Mucosa of rectum (tissue), 2 donors: ENCODE data around the gene PRKCA.

Experiments used
- H3K27ac ChIP-seq, 2 donors: one replicate each; pipeline ENCODE4 v1.7.0; 2013; ENCODE audit warnings: inconsistent platforms in 2 of 2, low read depth in 2 of 2, low read length in 2 of 2
- H3K27me3 ChIP-seq, 2 donors: one replicate each; pipeline ENCODE4 v1.7.0; 2013; ENCODE audit warnings: low read length in 2 of 2; ENCODE audit not compliant: control insufficient read depth in 2 of 2, insufficient read depth in 2 of 2
- H3K36me3 ChIP-seq, 2 donors: one replicate each; pipeline ENCODE4 v1.7.0; 2013; ENCODE audit warnings: low read length in 2 of 2; ENCODE audit not compliant: control insufficient read depth in 2 of 2, insufficient read depth in 2 of 2
- H3K4me1 ChIP-seq, 2 donors: one replicate each; pipeline ENCODE4 v1.7.0; 2013; ENCODE audit warnings: low read length in 2 of 2, mild to moderate bottlenecking in 1 of 2; ENCODE audit not compliant: control insufficient read depth in 2 of 2, insufficient read depth in 2 of 2
- H3K4me3 ChIP-seq, 2 donors: one replicate each; pipeline ENCODE4 v1.7.0; 2013; ENCODE audit warnings: low read length in 2 of 2
- H3K9ac ChIP-seq, 2 donors: one replicate each; pipeline ENCODE4 v1.7.0; 2013; ENCODE audit warnings: low read length in 2 of 2, low read depth in 1 of 2, mild to moderate bottlenecking in 1 of 2
- H3K9me3 ChIP-seq, 2 donors: one replicate each; pipeline ENCODE4 v1.7.0; 2013; ENCODE audit warnings: low read length in 2 of 2; ENCODE audit not compliant: control insufficient read depth in 2 of 2
- donor health status: healthy.
- donor health status: Normal muscosa, but diverticular disease.

The PRKCA gene

GRCh38 chr17:66444031-66444430 is 141.6 kb downstream of the PRKCA start:
- H3K4me1 ChIP-seq = peaks cover 0 to 2% of the 10 kb centered on the region in 2 donors
- H3K9ac ChIP-seq = no peak overlapping the region
- H3K36me3 ChIP-seq = no peaks in the 10 kb centered on the region
- no peak overlapping the region for H3K27ac ChIP-seq
- H3K4me3 ChIP-seq = no peak overlapping the region
- H3K27me3 ChIP-seq = no peaks in the 10 kb centered on the region
- no peaks in the 10 kb centered on the region for H3K9me3 ChIP-seq

GRCh38 chr17:66445229-66445628 is 142.8 kb downstream of the PRKCA start:
- Histone ChIP-seq H3K27ac (no peak overlapping the region), H3K4me3 (no peak overlapping the region), H3K27me3 (no peaks in the 10 kb centered on the region)

GRCh38 chr17:66446419-66446818 is 144.0 kb downstream of the PRKCA start:
- no peaks in the 10 kb centered on the region for H3K9me3 ChIP-seq
- H3K27me3 ChIP-seq = no peaks in the 10 kb centered on the region
- H3K27ac ChIP-seq = no peak overlapping the region
- H3K4me1 ChIP-seq = peaks cover 0 to 2% of the 10 kb centered on the region in 2 donors
- H3K4me3 ChIP-seq = no peak overlapping the region
- H3K36me3 ChIP-seq = no peaks in the 10 kb centered on the region
- H3K9ac ChIP-seq = no peak overlapping the region

More at GRCh38 chr17:66445229-66445628, 142.8 kb downstream of the PRKCA start:
- Histone ChIP-seq H3K9me3 (no peaks in the 10 kb centered on the region), H3K9ac (no peak overlapping the region), H3K36me3 (no peaks in the 10 kb centered on the region), H3K4me1 (peaks cover 0 to 2% of the 10 kb centered on the region in 2 donors)

- no peak overlapping the region for H3K4me3 ChIP-seq
- no peak overlapping the region for H3K27ac ChIP-seq
- no peaks in the 10 kb centered on the region for H3K27me3 ChIP-seq
- H3K9me3 ChIP-seq = no peaks in the 10 kb centered on the region
- H3K4me1 ChIP-seq = peaks cover 2 to 4% of the 10 kb centered on the region in 2 donors
- H3K36me3 ChIP-seq = no peaks in the 10 kb centered on the region
- no peak overlapping the region for H3K9ac ChIP-seq
Observed at GRCh38 chr17:66447159-66447558, 144.7 kb downstream of the PRKCA start.

GRCh38 chr17:66448026-66448639 is 145.7 kb downstream of the PRKCA start:
- no peak overlapping the region for H3K9ac ChIP-seq
- H3K36me3 ChIP-seq = no peaks in the 10 kb centered on the region
- H3K4me3 ChIP-seq = no peak overlapping the region
- H3K27ac ChIP-seq = no peak overlapping the region
- peaks cover 0 to 4% of the 10 kb centered on the region in 2 donors for H3K4me1 ChIP-seq
- H3K9me3 ChIP-seq = no peaks in the 10 kb centered on the region
- no peaks in the 10 kb centered on the region for H3K27me3 ChIP-seq

GRCh38 chr17:66449418-66449977 is 147.1 kb downstream of the PRKCA start:
- Histone ChIP-seq H3K36me3 (no peaks in the 10 kb centered on the region), H3K4me3 (no peak overlapping the region), H3K27ac (no peak overlapping the region), H3K27me3 (no peaks in the 10 kb centered on the region), H3K9ac (no peak overlapping the region), H3K4me1 (peaks cover 0 to 4% of the 10 kb centered on the region in 2 donors), H3K9me3 (no peaks in the 10 kb centered on the region)

- no peaks in the 10 kb centered on the region for H3K9me3 ChIP-seq
- no peaks in the 10 kb centered on the region for H3K27me3 ChIP-seq
- peaks cover 0 to 4% of the 10 kb centered on the region in 2 donors for H3K4me1 ChIP-seq
- H3K9ac ChIP-seq = no peak overlapping the region
- no peak overlapping the region for H3K4me3 ChIP-seq
- no peaks in the 10 kb centered on the region for H3K36me3 ChIP-seq
- H3K27ac ChIP-seq = no peak overlapping the region
Observed at GRCh38 chr17:66450008-66450851, 147.8 kb downstream of the PRKCA start.

- Histone ChIP-seq H3K9ac (no peak overlapping the region), H3K9me3 (no peaks in the 10 kb centered on the region), H3K27me3 (no peaks in the 10 kb centered on the region), H3K4me1 (peaks cover 0 to 4% of the 10 kb centered on the region in 2 donors), H3K4me3 (no peak overlapping the region), H3K27ac (no peak overlapping the region), H3K36me3 (no peaks in the 10 kb centered on the region)
Observed at GRCh38 chr17:66450852-66451158, 148.4 kb downstream of the PRKCA start.

GRCh38 chr17:66451188-66452149 is 149.1 kb downstream of the PRKCA start:
- H3K9me3 ChIP-seq = no peaks in the 10 kb centered on the region
- no peak overlapping the region for H3K27ac ChIP-seq
- peaks cover 0 to 4% of the 10 kb centered on the region in 2 donors for H3K4me1 ChIP-seq
- no peaks in the 10 kb centered on the region for H3K27me3 ChIP-seq
- no peak overlapping the region for H3K4me3 ChIP-seq
- no peaks in the 10 kb centered on the region for H3K36me3 ChIP-seq
- no peak overlapping the region for H3K9ac ChIP-seq
